Stimulated activated CD4-positive, alpha-beta T cell treated with anti-CD3 and anti-CD28 coated beads, Interleukin-2, amount 100 ng/mL, for 48 hours (primary cell): ENCODE data around the gene NEMP2.

Experiments used
- DNase-seq, 2 donors: peaks; one replicate each; pipeline ENCODE4 v3.0.0-alpha.2; 2020

NEMP2 gene

GRCh38 chr2:190455358-190456095 is 79.0 kb downstream of the NEMP2 start:
- DNase-seq, result no peak

GRCh38 chr2:190454795-190455194 is 79.7 kb downstream of the NEMP2 start:
- no peak for DNase-seq
